GM23248 (cell line): Measurements from ENCODE around the gene PLXND1.

Experiments used
- EZH2 ChIP-seq: fragments of 200-600 bp; sonication (generic); IDR thresholded peaks from 2 replicates; pipeline ENCODE4 v1.6.1; 2018; ENCODE audit warnings: antibody characterized with exemption, mild to moderate bottlenecking; ENCODE audit not compliant: insufficient read depth, poor library complexity, severe bottlenecking
- EZH2phosphoT487 ChIP-seq: fragments of 200-600 bp; sonication (generic); IDR thresholded peaks from 2 replicates; pipeline ENCODE4 v1.6.1; 2018; ENCODE audit warnings: antibody characterized with exemption, moderate library complexity, mild to moderate bottlenecking, low read depth; ENCODE audit not compliant: insufficient read depth

- TF ChIP-seq EZH2: no peak
- TF ChIP-seq EZH2phosphoT487: no peak
Measured at GRCh38 chr3:129577366-129577765, 29.1 kb downstream of the PLXND1 start.
